ENCODE data around the gene SUV39H2. TPM values are rescaled to one million over a fixed set of nuclear protein-coding genes. Genes with fewer than 3 reads are reported as not detected.

Gene SUV39H2
- total and polyA plus RNA-seq, 5 donors: 1.7 to 7.3 (median 4.4) TPM

- no peaks in the 10 kb centered on the region for H3K4me1 ChIP-seq (ENCODE audit: control insufficient read depth, insufficient read depth, low read length)
- DNase-seq (no peak), ATAC-seq (peak in 1 of 2 donors; percentile 37)
- H3K27ac ChIP-seq (ENCODE audit: low read length): no peak overlapping the region
- H3K27me3 ChIP-seq (ENCODE audit: control insufficient read depth, insufficient read depth): no peaks in the 10 kb centered on the region
- H3K4me3 ChIP-seq (ENCODE audit: low read length): no peak overlapping the region
- WGBS: 74% methylated on average over 2 of the region's 2 CpGs
- intact Hi-C loops (cut with DNase I): no loop called here
- H3K9me3 ChIP-seq (ENCODE audit: control insufficient read depth, low read length): no peaks in the 10 kb centered on the region
These were observed 30.4 kb downstream of the SUV39H2 start for GRCh38 chr10:14909101-14909500.

DNA sequence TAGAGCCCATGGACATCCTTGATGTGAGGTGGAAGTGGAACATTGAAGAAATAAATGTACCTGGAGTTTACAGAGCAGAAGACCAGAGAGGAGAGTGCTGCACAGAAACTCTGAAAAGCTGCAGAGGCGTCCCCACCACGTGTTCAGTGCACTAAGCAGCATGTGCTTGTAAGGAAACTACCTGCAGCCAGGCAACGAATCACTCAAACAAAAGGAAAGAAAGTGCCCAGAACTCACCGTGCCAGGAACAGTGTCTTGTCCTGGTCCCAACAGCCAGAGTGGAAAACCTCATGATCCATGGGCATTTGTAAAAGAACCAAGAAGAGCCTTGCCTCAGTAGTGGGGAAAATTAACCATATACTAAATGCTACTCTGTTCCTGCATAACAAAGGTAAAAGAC is 32.3 kb downstream of the SUV39H2 start:
- ATAC-seq (no peak), DNase-seq (no peak)
- Histone ChIP-seq H3K27ac (ENCODE audit: low read length) (no peak overlapping the region), H3K4me3 (ENCODE audit: low read length) (no peak overlapping the region), H3K4me1 (ENCODE audit: control insufficient read depth, insufficient read depth, low read length) (no peaks in the 10 kb centered on the region), H3K27me3 (ENCODE audit: control insufficient read depth, insufficient read depth) (no peaks in the 10 kb centered on the region), H3K9me3 (ENCODE audit: control insufficient read depth, low read length) (no peaks in the 10 kb centered on the region)
- 95% methylated on average over 4 of the region's 4 CpGs for WGBS
- intact Hi-C loops (cut with DNase I): no loop called here

DNA sequence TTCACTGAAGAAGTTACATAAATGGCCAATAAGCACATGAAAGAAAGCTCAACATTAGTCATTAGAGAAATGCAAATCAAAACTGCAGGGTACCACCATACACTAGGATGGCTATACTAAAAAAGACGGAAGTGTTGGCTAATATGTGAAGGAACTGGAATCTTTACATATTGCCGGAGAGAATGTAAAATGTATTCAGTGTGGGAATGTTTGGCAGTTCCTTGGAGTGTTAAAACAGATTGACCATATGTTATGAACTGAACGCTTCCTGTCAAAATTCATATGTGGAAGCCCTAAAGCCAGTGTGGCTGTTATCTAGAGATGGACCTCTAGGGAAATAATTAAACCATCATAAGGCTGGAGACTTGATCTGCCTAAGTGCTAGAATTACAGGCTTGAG is 33.1 kb downstream of the SUV39H2 start:
- no peak overlapping the region for H3K4me3 ChIP-seq (ENCODE audit: low read length)

GRCh38 chr10:14916600-14916999 is 37.9 kb downstream of the SUV39H2 start:
- WGBS: 97% methylated on average over 2 of the region's 2 CpGs
- Histone ChIP-seq H3K27ac (ENCODE audit: low read length) (no peak overlapping the region), H3K4me1 (ENCODE audit: control insufficient read depth, insufficient read depth, low read length) (no peaks in the 10 kb centered on the region), H3K9me3 (ENCODE audit: control insufficient read depth, low read length) (no peaks in the 10 kb centered on the region), H3K27me3 (ENCODE audit: control insufficient read depth, insufficient read depth) (no peaks in the 10 kb centered on the region), H3K4me3 (ENCODE audit: low read length) (no peak overlapping the region)
- intact Hi-C loops (cut with DNase I): no loop called here
- no peak for DNase-seq
- ATAC-seq: no peak

More for the DNA sequence above, 33.1 kb downstream of the SUV39H2 start:
- intact Hi-C loops (cut with DNase I): no loop called here
- Histone ChIP-seq H3K27me3 (ENCODE audit: control insufficient read depth, insufficient read depth) (no peaks in the 10 kb centered on the region), H3K27ac (ENCODE audit: low read length) (no peak overlapping the region), H3K9me3 (ENCODE audit: control insufficient read depth, low read length) (no peaks in the 10 kb centered on the region), H3K4me1 (ENCODE audit: control insufficient read depth, insufficient read depth, low read length) (no peaks in the 10 kb centered on the region)
- WGBS: 79% methylated on average over 3 of the region's 3 CpGs
- DNase-seq (no peak), ATAC-seq (no peak)

GRCh38 chr10:14917827-14918226 is 39.2 kb downstream of the SUV39H2 start:
- DNase-seq (no peak), ATAC-seq (no peak)
- Histone ChIP-seq H3K4me3 (ENCODE audit: low read length) (no peak overlapping the region), H3K27ac (ENCODE audit: low read length) (no peak overlapping the region), H3K4me1 (ENCODE audit: control insufficient read depth, insufficient read depth, low read length) (no peaks in the 10 kb centered on the region), H3K27me3 (ENCODE audit: control insufficient read depth, insufficient read depth) (no peaks in the 10 kb centered on the region), H3K9me3 (ENCODE audit: control insufficient read depth, low read length) (no peaks in the 10 kb centered on the region)
- intact Hi-C loops (cut with DNase I): no loop called here
- WGBS: over 99% methylated on average over 3 of the region's 3 CpGs

GRCh38 chr10:14918964-14919363 is 40.3 kb downstream of the SUV39H2 start:
- no peaks in the 10 kb centered on the region for H3K4me1 ChIP-seq (ENCODE audit: control insufficient read depth, insufficient read depth, low read length)
- no peaks in the 10 kb centered on the region for H3K9me3 ChIP-seq (ENCODE audit: control insufficient read depth, low read length)
- H3K27me3 ChIP-seq (ENCODE audit: control insufficient read depth, insufficient read depth): no peaks in the 10 kb centered on the region
- no peak for DNase-seq
- 92% methylated on average over 3 of the region's 3 CpGs for WGBS
- ATAC-seq: no peak
- no peak overlapping the region for H3K4me3 ChIP-seq (ENCODE audit: low read length)
- H3K27ac ChIP-seq (ENCODE audit: low read length): no peak overlapping the region
- intact Hi-C loops (cut with DNase I): no loop called here

GRCh38 chr10:14924013-14924412 is 45.3 kb downstream of the SUV39H2 start:
- no peak for DNase-seq
- Histone ChIP-seq H3K4me3 (ENCODE audit: low read length) (no peak overlapping the region), H3K27ac (ENCODE audit: low read length) (no peak overlapping the region), H3K27me3 (ENCODE audit: control insufficient read depth, insufficient read depth) (no peaks in the 10 kb centered on the region), H3K9me3 (ENCODE audit: control insufficient read depth, low read length) (no peaks in the 10 kb centered on the region), H3K4me1 (ENCODE audit: control insufficient read depth, insufficient read depth, low read length) (no peaks in the 10 kb centered on the region)
- intact Hi-C loops (cut with DNase I): no loop called here
- WGBS: 97% methylated on average over 7 of the region's 7 CpGs
- no peak for ATAC-seq

DNA sequence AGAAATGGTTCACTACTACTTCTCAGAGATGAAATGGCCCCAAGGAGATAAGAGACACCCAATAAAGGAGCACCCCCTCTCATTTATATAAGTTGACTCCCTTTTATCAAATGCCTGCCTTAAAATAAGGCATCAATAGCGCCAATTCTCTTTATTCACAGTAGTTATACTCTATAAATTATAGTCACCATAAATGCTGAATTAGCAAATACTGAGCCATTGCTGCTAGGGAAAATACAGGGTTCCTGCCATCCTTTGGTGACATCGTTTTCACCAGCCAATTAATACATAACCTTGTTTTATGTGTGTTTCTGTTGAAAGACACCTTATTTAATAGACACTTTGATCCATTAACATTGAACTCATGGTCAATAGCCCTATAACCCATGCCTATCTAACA is 46.6 kb downstream of the SUV39H2 start:
- H3K9me3 ChIP-seq (ENCODE audit: control insufficient read depth, low read length): no peaks in the 10 kb centered on the region
- WGBS: 98% methylated on average over 2 of the region's 2 CpGs
- no peaks in the 10 kb centered on the region for H3K4me1 ChIP-seq (ENCODE audit: control insufficient read depth, insufficient read depth, low read length)
- H3K27ac ChIP-seq (ENCODE audit: low read length): no peak overlapping the region
- ATAC-seq: no peak
- no peaks in the 10 kb centered on the region for H3K27me3 ChIP-seq (ENCODE audit: control insufficient read depth, insufficient read depth)
- no peak overlapping the region for H3K4me3 ChIP-seq (ENCODE audit: low read length)
- intact Hi-C loops (cut with DNase I): no loop called here
- DNase-seq: no peak

- intact Hi-C loops (cut with DNase I): no loop called here
- DNase-seq: no peak
- WGBS: 94% methylated on average over 8 of the region's 8 CpGs
- H3K27me3 ChIP-seq (ENCODE audit: control insufficient read depth, insufficient read depth): no peaks in the 10 kb centered on the region
- ATAC-seq: no peak
- H3K4me1 ChIP-seq (ENCODE audit: control insufficient read depth, insufficient read depth, low read length): no peaks in the 10 kb centered on the region
- no peak overlapping the region for H3K4me3 ChIP-seq (ENCODE audit: low read length)
- no peaks in the 10 kb centered on the region for H3K9me3 ChIP-seq (ENCODE audit: control insufficient read depth, low read length)
- no peak overlapping the region for H3K27ac ChIP-seq (ENCODE audit: low read length)
These were observed 47.4 kb downstream of the SUV39H2 start for GRCh38 chr10:14926061-14926470.

- no peaks in the 10 kb centered on the region for H3K9me3 ChIP-seq (ENCODE audit: control insufficient read depth, low read length)
- intact Hi-C loops (cut with DNase I): no loop called here
- H3K27me3 ChIP-seq (ENCODE audit: control insufficient read depth, insufficient read depth): no peaks in the 10 kb centered on the region
- H3K4me3 ChIP-seq (ENCODE audit: low read length): no peak overlapping the region
- 91% methylated on average over 13 of the region's 13 CpGs for WGBS
- H3K27ac ChIP-seq (ENCODE audit: low read length): no peak overlapping the region
- DNase-seq (no peak), ATAC-seq (no peak)
- H3K4me1 ChIP-seq (ENCODE audit: control insufficient read depth, insufficient read depth, low read length): no peaks in the 10 kb centered on the region
These were observed 48.2 kb downstream of the SUV39H2 start for GRCh38 chr10:14926722-14927416.

DNA sequence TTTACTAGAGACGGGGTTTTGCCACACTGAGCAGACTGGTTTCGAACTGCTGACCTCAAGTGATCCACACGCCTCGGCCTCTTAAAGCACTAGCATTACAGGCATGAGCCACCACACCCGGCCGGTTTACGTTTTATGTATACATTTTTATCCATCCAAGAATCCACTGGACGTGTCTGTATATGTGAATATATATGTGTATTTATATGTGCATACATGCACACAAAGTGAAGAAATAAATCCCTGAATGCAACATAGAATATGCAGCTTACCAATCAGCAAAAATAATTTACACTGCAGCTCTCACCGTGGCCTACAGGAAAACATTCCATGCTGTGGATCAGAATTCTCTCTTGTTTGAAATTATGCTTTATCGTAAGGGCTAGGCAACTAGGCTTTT is 51.9 kb downstream of the SUV39H2 start:
- no peak overlapping the region for H3K27ac ChIP-seq (ENCODE audit: low read length)
- no peak overlapping the region for H3K4me3 ChIP-seq (ENCODE audit: low read length)
- no peak for ATAC-seq
- DNase-seq: no peak
- 95% methylated on average over 10 of the region's 10 CpGs for WGBS
- H3K4me1 ChIP-seq (ENCODE audit: control insufficient read depth, insufficient read depth, low read length): no peaks in the 10 kb centered on the region
- no peaks in the 10 kb centered on the region for H3K9me3 ChIP-seq (ENCODE audit: control insufficient read depth, low read length)
- intact Hi-C loops (cut with DNase I): no loop called here
- no peaks in the 10 kb centered on the region for H3K27me3 ChIP-seq (ENCODE audit: control insufficient read depth, insufficient read depth)

- intact Hi-C loops (cut with DNase I): no loop called here
- Histone ChIP-seq H3K27ac (ENCODE audit: low read length) (no peak overlapping the region), H3K4me1 (ENCODE audit: control insufficient read depth, insufficient read depth, low read length) (no peaks in the 10 kb centered on the region), H3K4me3 (ENCODE audit: low read length) (no peak overlapping the region), H3K9me3 (ENCODE audit: control insufficient read depth, low read length) (no peaks in the 10 kb centered on the region), H3K27me3 (ENCODE audit: control insufficient read depth, insufficient read depth) (no peaks in the 10 kb centered on the region)
- ATAC-seq: no peak
- WGBS: 83% methylated on average over 2 of the region's 2 CpGs
- no peak for DNase-seq
These were observed 57.9 kb downstream of the SUV39H2 start for GRCh38 chr10:14936584-14936983.

Data from right cardiac atrium (tissue), 5 donors.